Neutrophil (primary cell): ENCODE data around the gene SDF4.

Source experiments
- H3K27ac ChIP-seq: fragments of 200-600 bp; sonication (generic); 2 replicates; pipeline ENCODE4 v1.5.1; 2016; ENCODE audit warnings: mild to moderate bottlenecking, moderate library complexity
- H3K27me3 ChIP-seq: fragments of 200-600 bp; sonication (generic); 2 replicates; pipeline ENCODE4 v1.6.0; 2016; ENCODE audit warnings: mild to moderate bottlenecking
- H3K36me3 ChIP-seq: fragments of 200-600 bp; sonication (generic); 2 replicates; pipeline ENCODE4 v1.5.1; 2017
- H3K4me1 ChIP-seq, 2 experiments: fragments of 200-600 bp in 1 of 2; sonication (generic) in 1 of 2; 1 replicate in 1 of 2; 2 replicates in 1 of 2; pipeline versions ENCODE4 v1.5.1 to v1.6.1; 2013 to 2016; ENCODE audit warnings: low read depth in 1 of 2, low read length in 1 of 2, mild to moderate bottlenecking in 1 of 2, moderate library complexity in 1 of 2; ENCODE audit not compliant: control insufficient read depth in 1 of 2, insufficient read depth in 1 of 2
- H3K4me3 ChIP-seq, 2 experiments: fragments of 200-600 bp in 1 of 2; sonication (generic) in 1 of 2; 1 replicate in 1 of 2; 2 replicates in 1 of 2; pipeline ENCODE4 v1.5.1; 2013 to 2016; ENCODE audit warnings: low read depth in 1 of 2, low read length in 1 of 2, mild to moderate bottlenecking in 1 of 2, moderate library complexity in 1 of 2
- H3K9me3 ChIP-seq: fragments of 200-600 bp; sonication (generic); 2 replicates; pipeline ENCODE4 v1.5.1; 2016
- TF ChIP-seq, protein P1 (sequence below): fragments of 200-600 bp; sonication (generic); IDR thresholded peaks from 2 replicates; pipeline ENCODE4 v1.5.1; 2016; ENCODE audit warnings: antibody characterized with exemption

SDF4 gene

DNA sequence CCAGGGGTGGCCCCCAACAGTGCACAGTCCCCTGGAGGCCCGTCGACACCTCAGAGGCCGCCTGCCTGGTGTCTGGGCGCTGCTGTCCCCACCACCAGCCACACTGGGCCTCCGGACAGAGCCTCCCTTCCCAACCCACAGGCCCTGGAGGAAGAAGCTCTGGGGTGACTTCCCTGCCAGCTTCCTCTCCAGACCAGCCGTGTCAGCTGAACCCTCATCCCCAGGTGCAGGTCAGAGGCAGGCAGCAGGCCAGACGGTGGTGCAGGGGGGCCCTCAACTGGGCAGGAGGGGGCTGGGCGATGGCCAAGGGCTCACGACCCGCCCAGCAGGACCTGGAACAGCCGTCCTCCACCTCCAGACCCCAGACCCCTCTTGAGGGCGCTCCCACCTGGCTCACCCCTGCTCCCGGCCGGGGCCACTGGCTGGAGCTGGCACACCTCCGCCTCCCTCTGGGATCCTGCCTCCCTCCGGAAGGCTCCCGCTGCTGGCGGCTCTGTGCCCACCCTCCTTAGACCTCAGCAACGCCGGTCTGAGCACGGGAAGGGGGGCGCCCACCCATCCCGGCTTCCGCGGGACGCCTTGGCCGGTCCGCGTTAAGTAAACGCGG is 25.9 kb downstream of the SDF4 start:
- H3K9me3 ChIP-seq, result no peaks in the 10 kb centered on the region
- peaks cover 97% of the 10 kb centered on the region for H3K27me3 ChIP-seq
- H3K4me1 ChIP-seq, result peaks cover 0 to 3% of the 10 kb centered on the region in 2 experiments
- no peak overlapping the region for H3K27ac ChIP-seq
- TF ChIP-seq, protein P1, sequence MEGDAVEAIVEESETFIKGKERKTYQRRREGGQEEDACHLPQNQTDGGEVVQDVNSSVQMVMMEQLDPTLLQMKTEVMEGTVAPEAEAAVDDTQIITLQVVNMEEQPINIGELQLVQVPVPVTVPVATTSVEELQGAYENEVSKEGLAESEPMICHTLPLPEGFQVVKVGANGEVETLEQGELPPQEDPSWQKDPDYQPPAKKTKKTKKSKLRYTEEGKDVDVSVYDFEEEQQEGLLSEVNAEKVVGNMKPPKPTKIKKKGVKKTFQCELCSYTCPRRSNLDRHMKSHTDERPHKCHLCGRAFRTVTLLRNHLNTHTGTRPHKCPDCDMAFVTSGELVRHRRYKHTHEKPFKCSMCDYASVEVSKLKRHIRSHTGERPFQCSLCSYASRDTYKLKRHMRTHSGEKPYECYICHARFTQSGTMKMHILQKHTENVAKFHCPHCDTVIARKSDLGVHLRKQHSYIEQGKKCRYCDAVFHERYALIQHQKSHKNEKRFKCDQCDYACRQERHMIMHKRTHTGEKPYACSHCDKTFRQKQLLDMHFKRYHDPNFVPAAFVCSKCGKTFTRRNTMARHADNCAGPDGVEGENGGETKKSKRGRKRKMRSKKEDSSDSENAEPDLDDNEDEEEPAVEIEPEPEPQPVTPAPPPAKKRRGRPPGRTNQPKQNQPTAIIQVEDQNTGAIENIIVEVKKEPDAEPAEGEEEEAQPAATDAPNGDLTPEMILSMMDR, result no peak
- H3K4me3 ChIP-seq, result no peak overlapping the region
- H3K36me3 ChIP-seq, result no peaks in the 10 kb centered on the region

DNA sequence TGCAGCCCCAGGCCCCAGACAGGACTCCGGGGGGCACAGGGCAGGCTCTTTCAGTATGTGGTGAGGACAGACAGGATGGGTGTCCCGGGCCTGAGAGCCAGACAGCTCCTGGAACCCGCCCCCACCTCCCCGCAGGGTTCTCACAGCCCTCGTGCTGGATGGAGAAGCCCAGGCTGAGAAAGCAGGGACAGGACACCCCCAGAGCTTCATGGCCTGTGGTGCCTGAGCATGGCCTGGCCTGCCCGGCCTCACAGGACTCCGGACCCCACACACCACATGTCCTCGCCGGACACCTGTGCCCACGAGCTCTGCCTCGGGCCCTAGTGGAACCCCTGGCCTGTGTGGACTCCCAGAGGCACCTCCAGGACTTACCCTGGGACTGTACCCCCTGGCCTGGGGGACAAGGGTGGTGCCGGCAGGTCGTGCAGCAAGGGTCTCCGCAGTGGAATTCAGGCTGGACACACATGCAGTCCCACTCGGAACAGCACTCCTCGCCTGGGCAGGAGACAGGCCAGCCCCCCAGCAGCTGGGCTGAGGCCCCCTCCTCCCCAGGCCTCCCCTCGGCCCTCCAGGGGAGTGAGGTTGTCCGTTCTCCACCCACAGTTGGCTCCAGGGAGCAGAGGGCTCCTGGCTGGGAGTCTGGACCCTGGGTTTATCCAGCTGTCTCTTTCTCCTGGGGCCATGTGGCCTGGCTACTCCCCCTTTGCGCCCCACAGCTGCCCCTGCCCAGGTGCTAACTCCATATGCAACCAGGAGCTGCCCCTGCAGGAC is 26.6 kb downstream of the SDF4 start:
- Histone ChIP-seq H3K27me3 (peaks cover 97% of the 10 kb centered on the region), H3K9me3 (no peaks in the 10 kb centered on the region), H3K4me1 (peaks cover 0 to 3% of the 10 kb centered on the region in 2 experiments), H3K36me3 (no peaks in the 10 kb centered on the region), H3K4me3 (no peak overlapping the region), H3K27ac (no peak overlapping the region)
- TF ChIP-seq, protein P1, result no peak

DNA sequence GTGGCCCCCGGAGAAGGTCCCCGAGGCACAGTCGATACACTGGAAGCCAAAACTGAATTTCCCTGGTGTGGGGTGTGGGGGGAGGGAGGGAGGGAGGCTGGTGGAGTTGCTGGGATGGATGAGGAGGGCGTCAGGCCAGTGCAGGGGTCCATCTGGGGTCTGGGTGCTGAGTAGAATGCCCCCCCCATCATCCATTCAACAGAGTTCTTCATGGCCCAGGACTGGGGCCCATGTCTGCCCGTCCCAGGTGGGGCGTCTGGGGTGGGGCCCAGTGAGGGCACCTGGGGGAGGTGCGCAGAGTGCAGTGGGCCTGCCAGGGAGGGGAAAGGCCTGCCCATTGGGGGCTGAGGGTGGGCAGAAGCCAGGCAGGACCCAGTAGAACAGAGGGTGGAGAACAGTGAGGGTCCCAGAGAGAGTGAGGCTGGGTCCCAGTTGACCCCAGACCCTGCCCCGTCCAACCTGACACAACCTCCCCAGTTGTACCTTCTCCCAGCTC is 27.3 kb downstream of the SDF4 start:
- Histone ChIP-seq H3K36me3 (no peaks in the 10 kb centered on the region), H3K27me3 (peaks cover 97% of the 10 kb centered on the region), H3K27ac (no peak overlapping the region), H3K4me3 (no peak overlapping the region), H3K9me3 (no peaks in the 10 kb centered on the region), H3K4me1 (peaks cover 0 to 3% of the 10 kb centered on the region in 2 experiments)
- TF ChIP-seq, protein P1, result no peak

DNA sequence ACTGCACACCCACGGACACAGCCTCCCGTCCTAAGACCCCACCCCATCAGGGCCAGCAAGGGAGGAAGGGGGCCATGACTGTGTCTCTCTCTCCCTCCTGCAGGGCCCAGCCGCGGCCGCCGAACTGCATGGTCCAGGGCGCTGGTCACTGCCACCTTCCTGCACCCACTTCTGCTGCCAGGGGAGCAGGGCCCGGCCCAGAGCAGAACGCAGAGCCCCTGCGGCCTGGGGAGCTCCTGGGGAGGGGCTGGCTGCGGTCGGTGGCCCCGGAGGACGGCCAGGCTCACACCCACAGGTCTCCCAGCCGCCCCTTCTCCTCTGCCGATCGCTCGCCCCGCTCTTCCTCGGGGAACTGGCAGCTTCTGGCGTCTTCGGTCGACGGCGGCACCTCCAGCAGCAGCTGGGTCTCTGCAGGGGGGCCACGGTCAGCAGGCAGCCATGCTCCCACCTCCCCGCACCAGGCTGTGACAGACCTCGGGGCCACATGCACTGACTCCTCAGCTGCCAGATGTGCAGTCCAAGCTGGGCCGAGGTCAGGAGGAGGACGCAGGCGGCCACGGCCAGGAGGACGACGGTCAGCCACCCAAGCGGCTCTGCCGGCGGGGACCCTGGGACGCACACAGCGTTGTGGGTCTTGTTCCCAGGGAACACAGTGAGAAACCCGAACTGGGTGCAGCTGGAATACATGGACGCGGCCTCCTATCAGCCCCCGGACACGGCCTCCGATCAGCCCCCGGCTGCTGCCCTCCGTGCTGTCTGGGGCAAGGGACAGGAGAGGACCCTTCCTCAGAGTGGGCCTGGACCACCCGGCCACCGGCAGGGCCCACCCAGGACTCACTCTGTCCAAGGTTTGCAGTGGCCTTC is 28.0 kb downstream of the SDF4 start:
- H3K27ac ChIP-seq, result no peak overlapping the region
- peaks cover 0 to 3% of the 10 kb centered on the region in 2 experiments for H3K4me1 ChIP-seq
- H3K36me3 ChIP-seq, result no peaks in the 10 kb centered on the region
- TF ChIP-seq, protein P1, result no peak
- no peak overlapping the region for H3K4me3 ChIP-seq
- H3K27me3 ChIP-seq, result peaks cover 97% of the 10 kb centered on the region
- no peaks in the 10 kb centered on the region for H3K9me3 ChIP-seq

DNA sequence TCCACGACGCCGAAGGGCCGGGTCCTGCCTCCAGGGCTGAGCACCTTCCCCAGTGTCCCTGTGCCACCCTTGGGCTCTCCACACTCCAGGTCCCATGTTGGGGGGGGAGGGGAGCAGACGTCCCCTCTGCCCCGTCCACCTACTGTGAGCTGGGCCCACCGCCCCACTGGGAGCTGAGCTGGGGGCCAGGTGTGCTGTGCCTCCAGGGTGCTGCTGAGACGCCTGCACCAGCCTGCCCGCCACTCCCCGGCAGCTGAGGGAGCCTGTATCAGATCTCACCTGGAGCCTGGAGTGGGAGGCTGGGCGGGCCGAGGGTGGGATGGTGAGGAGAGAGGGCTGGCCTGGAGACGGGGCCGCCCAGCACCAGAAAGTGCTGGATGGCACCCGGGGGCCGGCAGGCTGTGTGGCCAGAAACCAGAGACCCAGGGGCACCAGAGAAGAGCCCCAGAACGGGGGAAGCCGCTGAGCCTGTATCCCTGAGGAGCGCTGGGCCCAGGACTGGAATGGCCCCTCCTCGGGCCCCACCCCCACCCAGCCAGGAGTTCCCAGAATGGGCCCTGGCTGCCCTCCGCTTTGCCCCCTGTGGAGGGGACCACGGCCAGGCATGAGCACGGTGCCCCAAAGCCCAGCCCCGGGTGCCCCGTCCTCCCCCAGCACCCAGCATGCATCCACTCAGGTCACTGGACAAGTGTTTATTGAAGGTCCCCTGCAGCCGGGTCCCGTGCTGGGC is 28.8 kb downstream of the SDF4 start:
- TF ChIP-seq, protein P1, result no peak
- no peaks in the 10 kb centered on the region for H3K9me3 ChIP-seq
- H3K36me3 ChIP-seq, result no peaks in the 10 kb centered on the region
- H3K27me3 ChIP-seq, result peaks cover 91% of the 10 kb centered on the region
- H3K4me1 ChIP-seq, result peaks cover 0 to 3% of the 10 kb centered on the region in 2 experiments
- no peak overlapping the region for H3K27ac ChIP-seq
- H3K4me3 ChIP-seq, result no peak overlapping the region
